Measurements from ENCODE around the gene PPP1R2C.

Gene PPP1R2C

DNA sequence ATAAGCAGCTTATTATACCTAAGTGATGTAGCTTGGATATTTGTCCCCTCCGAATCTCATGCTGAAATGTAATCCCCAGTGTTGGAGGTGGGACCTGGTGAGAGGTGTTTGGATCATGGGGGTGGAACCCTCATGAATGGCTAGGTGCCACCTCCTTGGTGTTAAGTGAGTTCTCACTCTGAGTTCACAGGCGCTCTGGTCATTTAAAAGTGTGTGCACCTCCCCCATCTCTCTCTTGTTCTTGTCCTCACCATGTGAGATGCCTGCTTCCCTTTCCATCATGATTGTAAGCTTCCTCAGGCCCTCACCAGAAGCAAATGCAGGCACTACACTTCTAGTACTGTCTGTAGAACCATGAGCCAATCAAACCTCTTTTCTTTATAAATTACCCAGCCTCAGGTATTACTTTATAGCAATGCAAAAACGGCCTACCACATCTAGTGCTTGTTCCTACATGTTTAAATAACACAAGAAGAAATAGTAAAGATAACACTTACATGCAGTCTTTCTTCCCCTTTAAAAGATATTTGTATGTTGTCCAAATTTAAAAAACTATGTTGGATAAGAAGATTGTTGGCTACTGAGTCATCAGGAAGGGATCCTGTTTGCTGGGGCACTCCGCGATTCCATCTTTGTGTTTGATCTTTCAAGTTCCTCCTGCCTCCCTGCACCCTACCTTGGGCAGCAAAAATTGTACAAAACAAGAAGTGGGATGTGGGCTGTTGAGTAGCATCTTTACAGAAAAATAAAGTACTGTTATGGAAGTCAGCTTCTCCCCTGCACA is 29.7 kb downstream of the PPP1R2C start:
- no peak for DNase-seq (ENCODE audit: low read depth, low spot score)

DNA sequence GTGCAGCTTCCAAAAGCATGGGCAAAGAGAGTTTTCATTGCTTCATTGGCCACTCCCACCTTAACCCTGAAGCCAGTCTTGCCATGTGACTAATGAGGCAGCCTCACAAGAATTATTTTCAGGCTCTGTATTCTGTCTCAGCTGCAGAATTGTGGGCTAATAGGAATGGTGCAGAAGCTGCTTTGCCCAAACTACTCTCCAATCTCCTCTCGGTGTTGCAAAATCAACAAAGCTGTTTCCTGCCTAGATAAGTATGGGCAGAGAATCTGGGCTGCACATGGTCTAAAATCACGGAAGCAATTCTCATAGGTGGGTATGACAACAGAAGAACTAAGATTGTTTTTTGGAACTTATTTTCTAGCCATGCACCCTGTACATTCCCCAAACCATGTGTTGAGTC is 31.4 kb downstream of the PPP1R2C start:
- no peak for DNase-seq (ENCODE audit: low read depth, low spot score)

DNA sequence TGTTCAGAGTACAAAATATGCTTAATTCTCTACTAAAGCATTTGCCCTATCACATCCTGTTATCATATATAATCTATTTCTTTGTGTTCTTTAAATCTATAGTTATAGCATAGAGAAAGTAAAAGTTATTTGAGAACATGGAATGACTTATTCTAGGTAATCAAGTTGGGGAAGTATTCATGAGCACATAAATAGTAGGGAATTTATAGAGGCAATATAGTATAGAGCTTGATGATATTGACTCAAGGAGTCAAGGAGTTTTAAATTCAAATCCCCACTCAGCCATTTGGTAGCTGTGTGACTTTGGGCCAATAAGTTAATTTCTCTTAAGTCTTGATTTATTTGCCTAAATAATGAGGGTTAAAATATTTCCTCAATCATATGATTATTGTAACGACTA is 37.5 kb downstream of the PPP1R2C start:
- no peak for DNase-seq (ENCODE audit: low read depth, low spot score)

DNA sequence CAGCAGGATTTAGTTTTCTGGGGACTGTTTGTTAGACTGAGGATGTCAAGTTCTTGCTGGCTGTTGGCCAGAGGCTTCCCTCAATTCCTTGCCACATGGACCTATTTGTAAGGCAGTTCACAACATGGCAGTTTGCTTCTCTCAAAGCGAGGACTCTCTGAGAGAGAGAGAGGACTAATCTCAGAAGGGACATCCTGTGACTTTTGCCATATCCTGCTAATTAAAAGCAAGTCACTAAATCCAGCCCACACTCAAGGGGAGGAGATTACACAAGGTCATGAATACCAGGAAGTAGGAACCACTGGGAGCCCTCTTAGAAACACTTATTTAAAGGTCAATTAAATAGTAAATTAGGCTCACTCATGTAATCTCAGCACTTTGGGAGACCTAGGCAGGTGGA is 38.2 kb downstream of the PPP1R2C start:
- DNase-seq (ENCODE audit: low read depth, low spot score): no peak

DNA sequence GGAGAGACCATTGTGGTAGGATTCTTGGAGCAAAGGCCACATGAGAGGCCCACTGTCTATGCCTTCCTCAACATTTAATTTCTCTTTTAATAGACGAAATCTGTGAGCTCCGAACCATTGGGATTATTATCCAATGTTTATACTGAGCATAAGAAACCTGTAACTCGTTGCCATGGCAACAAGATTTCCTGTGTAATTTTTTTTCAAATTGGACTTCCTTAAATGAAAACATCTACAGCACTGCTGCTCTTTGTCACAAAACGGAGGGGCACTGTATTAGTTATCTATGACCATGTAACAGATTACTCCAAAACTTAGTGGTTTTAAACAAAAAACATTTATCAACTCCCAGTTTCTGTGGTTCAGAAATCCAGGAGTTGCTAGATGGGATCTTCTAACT is 38.7 kb downstream of the PPP1R2C start:
- DNase-seq (ENCODE audit: low read depth, low spot score): no peak

DNA sequence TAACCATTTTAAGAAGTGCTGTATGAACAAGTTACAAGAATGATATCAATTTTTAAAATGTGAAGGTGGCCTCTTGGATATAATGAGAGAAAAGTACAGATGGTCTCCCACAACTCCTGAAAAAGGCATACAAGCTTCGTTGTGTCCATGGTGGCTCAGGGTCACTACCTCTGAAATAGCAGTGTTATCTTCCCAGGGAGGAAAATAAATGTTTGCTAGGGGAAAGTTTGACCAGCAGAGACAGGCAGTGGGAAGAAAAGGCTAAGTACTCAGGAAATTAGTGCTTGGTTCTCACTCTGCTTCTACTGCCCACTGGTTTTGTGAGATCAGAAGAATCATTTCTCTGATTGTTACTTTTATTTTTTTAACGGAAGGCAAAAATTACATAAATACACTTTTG is 39.4 kb downstream of the PPP1R2C start:
- no peak for DNase-seq (ENCODE audit: low read depth, low spot score)

DNA sequence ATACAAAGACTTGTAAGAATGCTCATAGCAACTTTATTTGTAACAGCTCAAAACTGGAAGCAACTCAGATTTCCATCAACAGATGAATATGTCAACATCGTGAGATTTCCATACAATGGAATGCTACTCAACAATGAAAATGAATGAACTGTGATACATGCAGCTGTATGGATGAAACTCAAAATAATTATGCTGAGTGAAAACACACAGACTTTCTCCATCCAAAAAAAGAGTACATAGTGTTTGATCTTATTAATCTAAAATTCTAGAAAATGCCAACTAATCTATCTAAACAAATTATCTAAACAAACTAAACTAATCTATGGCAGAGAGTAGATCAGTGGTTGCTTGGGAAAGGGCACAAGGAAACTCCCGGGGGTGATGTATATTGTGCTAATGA is 42.7 kb downstream of the PPP1R2C start:
- DNase-seq (ENCODE audit: low read depth, low spot score): no peak

DNA sequence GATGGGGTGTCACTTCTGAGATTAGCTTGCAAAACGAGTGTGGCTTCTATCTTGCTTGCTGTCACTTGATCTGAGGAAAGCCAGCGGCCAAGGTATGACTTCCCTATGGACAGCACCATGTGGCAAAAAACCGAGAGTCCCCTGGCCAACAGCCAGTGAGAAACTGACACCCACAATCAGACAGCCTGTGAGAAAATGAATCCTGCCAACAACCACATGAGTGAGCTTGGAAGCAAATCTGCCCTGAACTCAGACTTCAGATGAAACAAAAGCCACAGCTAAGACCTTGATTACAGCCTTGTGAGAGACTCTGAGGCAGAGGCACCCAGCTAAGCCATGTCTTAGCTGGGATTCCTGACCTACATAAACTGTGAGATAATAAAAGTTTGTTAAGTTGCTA is 45.5 kb downstream of the PPP1R2C start:
- peak; percentile 31 for DNase-seq (ENCODE audit: low read depth, low spot score)
